HL-60 (cell line): ENCODE data around the gene AGPAT3.

Source experiments
- DNase-seq, 2 experiments: peaks; one replicate each; pipeline ENCODE4 v3.0.0-alpha.2; 2010 to 2020; ENCODE audit warnings: low read depth in 1 of 2, low spot score in 1 of 2
- H3K27ac ChIP-seq: fragments of 250-450 bp; sonication (Bioruptor Pico); replicated peaks from 2 replicates; pipeline ENCODE4 v1.5.1; 2020; ENCODE audit warnings: mild to moderate bottlenecking, moderate library complexity
- H3K27me3 ChIP-seq: fragments of 250-450 bp; sonication (Bioruptor Pico); 2 replicates; pipeline ENCODE4 v1.5.1; 2021; ENCODE audit warnings: mild to moderate bottlenecking, moderate library complexity; ENCODE audit not compliant: insufficient read depth, poor library complexity, severe bottlenecking
- H3K4me3 ChIP-seq: replicated peaks from 2 replicates; pipeline ENCODE4 v1.5.1; 2011; ENCODE audit warnings: mild to moderate bottlenecking, control low read depth, low read length; ENCODE audit not compliant: insufficient read depth
- GABPA ChIP-seq: IDR thresholded peaks from 2 replicates; pipeline ENCODE4 v1.6.1; 2012; ENCODE audit warnings: low read depth
- POLR2AphosphoS5 ChIP-seq: IDR thresholded peaks from 2 replicates; pipeline ENCODE4 v1.6.1; 2012; ENCODE audit warnings: low read depth
- SPI1 ChIP-seq: IDR thresholded peaks from 2 replicates; pipeline ENCODE4 v1.6.1; 2012; ENCODE audit warnings: low read depth, mild to moderate bottlenecking, borderline replicate concordance
- TF ChIP-seq, protein P1 (sequence below): IDR thresholded peaks from 2 replicates; pipeline ENCODE4 v1.6.1; 2012; ENCODE audit warnings: low read depth; ENCODE audit not compliant: insufficient replicate concordance
- TF ChIP-seq, protein P2 (sequence below): IDR thresholded peaks from one replicate; pipeline ENCODE4 v1.5.1; 2011; ENCODE audit warnings: low read length, control low read depth, inconsistent platforms; ENCODE audit not compliant: insufficient read depth

Gene AGPAT3

DNA sequence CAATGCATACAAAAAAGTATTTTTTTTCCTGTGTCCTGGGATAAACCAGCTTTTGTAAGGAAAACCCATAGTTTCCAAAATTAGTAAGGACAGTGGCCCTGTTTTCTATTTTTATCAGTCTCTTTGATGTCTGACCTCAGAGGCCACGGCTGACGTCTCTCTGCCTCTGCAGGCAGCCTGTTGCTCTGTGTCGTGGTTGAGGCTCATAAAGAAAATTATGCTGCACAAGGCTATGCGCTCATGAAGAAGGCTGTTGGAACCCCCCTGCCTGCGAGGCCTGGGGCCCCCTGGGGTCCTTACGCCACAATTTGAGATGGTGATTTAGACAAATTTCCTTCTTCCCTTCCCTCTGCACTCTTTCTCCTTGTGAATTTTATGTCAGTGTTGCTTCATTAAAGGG, 48.9 kb downstream of the AGPAT3 start:
- H3K27me3 ChIP-seq = no peaks in the 10 kb centered on the region
- TF ChIP-seq, protein P1, sequence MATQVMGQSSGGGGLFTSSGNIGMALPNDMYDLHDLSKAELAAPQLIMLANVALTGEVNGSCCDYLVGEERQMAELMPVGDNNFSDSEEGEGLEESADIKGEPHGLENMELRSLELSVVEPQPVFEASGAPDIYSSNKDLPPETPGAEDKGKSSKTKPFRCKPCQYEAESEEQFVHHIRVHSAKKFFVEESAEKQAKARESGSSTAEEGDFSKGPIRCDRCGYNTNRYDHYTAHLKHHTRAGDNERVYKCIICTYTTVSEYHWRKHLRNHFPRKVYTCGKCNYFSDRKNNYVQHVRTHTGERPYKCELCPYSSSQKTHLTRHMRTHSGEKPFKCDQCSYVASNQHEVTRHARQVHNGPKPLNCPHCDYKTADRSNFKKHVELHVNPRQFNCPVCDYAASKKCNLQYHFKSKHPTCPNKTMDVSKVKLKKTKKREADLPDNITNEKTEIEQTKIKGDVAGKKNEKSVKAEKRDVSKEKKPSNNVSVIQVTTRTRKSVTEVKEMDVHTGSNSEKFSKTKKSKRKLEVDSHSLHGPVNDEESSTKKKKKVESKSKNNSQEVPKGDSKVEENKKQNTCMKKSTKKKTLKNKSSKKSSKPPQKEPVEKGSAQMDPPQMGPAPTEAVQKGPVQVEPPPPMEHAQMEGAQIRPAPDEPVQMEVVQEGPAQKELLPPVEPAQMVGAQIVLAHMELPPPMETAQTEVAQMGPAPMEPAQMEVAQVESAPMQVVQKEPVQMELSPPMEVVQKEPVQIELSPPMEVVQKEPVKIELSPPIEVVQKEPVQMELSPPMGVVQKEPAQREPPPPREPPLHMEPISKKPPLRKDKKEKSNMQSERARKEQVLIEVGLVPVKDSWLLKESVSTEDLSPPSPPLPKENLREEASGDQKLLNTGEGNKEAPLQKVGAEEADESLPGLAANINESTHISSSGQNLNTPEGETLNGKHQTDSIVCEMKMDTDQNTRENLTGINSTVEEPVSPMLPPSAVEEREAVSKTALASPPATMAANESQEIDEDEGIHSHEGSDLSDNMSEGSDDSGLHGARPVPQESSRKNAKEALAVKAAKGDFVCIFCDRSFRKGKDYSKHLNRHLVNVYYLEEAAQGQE = no peak
- TF ChIP-seq POLR2AphosphoS5 (no peak), GABPA (no peak), SPI1 (no peak)
- TF ChIP-seq, protein P2, sequence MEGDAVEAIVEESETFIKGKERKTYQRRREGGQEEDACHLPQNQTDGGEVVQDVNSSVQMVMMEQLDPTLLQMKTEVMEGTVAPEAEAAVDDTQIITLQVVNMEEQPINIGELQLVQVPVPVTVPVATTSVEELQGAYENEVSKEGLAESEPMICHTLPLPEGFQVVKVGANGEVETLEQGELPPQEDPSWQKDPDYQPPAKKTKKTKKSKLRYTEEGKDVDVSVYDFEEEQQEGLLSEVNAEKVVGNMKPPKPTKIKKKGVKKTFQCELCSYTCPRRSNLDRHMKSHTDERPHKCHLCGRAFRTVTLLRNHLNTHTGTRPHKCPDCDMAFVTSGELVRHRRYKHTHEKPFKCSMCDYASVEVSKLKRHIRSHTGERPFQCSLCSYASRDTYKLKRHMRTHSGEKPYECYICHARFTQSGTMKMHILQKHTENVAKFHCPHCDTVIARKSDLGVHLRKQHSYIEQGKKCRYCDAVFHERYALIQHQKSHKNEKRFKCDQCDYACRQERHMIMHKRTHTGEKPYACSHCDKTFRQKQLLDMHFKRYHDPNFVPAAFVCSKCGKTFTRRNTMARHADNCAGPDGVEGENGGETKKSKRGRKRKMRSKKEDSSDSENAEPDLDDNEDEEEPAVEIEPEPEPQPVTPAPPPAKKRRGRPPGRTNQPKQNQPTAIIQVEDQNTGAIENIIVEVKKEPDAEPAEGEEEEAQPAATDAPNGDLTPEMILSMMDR = no peak
- no peak overlapping the region for H3K4me3 ChIP-seq
- no peak overlapping the region for H3K27ac ChIP-seq
- no peak for DNase-seq

DNA sequence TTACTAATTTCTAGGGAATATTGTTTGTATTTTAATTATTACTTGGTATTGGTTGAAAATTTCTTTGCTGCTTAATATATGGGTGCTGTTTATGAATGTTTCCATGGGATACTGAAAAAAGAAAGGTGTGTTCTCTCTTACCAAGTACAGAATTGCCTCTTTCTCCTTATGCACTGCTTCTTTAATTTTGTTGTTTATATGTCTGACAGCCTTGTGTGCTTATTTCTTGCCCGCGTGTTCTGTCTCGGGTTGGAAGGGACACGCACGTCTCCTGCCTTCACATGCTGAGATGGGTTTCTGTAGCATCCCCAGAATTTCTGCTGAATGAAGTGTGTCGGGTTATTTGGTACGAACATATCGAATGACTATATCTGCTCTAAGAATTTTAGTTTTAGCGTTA, 51.1 kb downstream of the AGPAT3 start:
- no peak for DNase-seq
- no peaks in the 10 kb centered on the region for H3K27me3 ChIP-seq
- no peak overlapping the region for H3K4me3 ChIP-seq
- TF ChIP-seq GABPA (no peak), SPI1 (no peak), POLR2AphosphoS5 (no peak)
- TF ChIP-seq, protein P2 = no peak
- TF ChIP-seq, protein P1 = no peak
- no peak overlapping the region for H3K27ac ChIP-seq

DNA sequence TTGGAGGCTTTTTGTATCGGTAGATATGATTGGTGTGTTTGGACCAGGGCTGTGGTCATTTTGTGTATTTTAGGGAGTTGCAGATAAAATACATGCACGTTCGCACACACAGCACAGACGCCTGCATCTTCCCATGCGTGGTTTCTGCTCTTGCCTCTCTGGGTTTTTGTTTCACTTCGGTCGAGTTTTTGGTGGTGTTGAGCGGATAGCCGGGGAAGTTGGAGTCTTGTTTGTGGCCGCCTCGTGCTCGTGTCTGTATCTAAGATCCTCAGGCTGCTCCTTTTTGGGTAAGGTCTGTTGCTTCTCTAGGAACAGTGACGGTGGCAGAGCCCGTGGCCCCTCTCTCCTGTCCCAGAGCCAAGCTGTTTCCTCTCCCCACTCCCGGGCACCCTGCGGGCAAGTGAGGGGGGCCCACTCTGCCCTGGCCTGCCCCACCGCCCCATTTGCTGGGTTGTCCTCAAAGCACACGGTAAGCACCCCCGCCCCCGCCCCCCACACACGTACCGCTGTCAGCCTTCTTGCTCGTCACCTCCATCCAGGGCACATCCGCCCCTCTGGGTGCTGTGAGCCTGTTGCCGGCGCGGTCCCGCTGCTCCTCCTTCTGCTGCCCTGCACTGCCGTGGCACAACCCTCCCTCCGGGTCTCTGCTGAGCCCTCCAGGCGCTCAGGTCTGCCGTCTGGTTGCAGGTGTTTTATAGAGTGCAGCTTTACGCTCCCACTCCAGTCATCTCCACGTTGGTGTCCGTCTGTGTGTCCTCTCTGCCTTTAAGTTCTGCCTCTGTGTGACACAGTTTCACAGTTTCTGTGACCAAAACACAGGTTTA, 51.9 kb downstream of the AGPAT3 start:
- no peaks in the 10 kb centered on the region for H3K27me3 ChIP-seq
- H3K4me3 ChIP-seq = no peak overlapping the region
- no peak for DNase-seq
- TF ChIP-seq, protein P2 = no peak
- no peak for TF ChIP-seq SPI1
- TF ChIP-seq, protein P1 = no peak
- no peak for TF ChIP-seq POLR2AphosphoS5
- no peak for TF ChIP-seq GABPA
- no peak overlapping the region for H3K27ac ChIP-seq
